HG03135 (cell line): ENCODE results near the gene RNF19B.
A peak's percentile ranks its signal among the peaks of the same experiment; 100 is the strongest.

Experiments
- ATAC-seq: cut with Tn5 transposase; IDR thresholded peaks from one replicate; pipeline ENCODE4 v1.9.1; 2021; ENCODE audit warnings: mild to moderate bottlenecking, moderate library complexity; ENCODE audit not compliant: unreplicated experiment

The RNF19B gene, protein sequence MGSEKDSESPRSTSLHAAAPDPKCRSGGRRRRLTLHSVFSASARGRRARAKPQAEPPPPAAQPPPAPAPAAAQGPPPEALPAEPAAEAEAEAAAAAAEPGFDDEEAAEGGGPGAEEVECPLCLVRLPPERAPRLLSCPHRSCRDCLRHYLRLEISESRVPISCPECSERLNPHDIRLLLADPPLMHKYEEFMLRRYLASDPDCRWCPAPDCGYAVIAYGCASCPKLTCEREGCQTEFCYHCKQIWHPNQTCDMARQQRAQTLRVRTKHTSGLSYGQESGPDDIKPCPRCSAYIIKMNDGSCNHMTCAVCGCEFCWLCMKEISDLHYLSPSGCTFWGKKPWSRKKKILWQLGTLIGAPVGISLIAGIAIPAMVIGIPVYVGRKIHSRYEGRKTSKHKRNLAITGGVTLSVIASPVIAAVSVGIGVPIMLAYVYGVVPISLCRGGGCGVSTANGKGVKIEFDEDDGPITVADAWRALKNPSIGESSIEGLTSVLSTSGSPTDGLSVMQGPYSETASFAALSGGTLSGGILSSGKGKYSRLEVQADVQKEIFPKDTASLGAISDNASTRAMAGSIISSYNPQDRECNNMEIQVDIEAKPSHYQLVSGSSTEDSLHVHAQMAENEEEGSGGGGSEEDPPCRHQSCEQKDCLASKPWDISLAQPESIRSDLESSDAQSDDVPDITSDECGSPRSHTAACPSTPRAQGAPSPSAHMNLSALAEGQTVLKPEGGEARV

DNA sequence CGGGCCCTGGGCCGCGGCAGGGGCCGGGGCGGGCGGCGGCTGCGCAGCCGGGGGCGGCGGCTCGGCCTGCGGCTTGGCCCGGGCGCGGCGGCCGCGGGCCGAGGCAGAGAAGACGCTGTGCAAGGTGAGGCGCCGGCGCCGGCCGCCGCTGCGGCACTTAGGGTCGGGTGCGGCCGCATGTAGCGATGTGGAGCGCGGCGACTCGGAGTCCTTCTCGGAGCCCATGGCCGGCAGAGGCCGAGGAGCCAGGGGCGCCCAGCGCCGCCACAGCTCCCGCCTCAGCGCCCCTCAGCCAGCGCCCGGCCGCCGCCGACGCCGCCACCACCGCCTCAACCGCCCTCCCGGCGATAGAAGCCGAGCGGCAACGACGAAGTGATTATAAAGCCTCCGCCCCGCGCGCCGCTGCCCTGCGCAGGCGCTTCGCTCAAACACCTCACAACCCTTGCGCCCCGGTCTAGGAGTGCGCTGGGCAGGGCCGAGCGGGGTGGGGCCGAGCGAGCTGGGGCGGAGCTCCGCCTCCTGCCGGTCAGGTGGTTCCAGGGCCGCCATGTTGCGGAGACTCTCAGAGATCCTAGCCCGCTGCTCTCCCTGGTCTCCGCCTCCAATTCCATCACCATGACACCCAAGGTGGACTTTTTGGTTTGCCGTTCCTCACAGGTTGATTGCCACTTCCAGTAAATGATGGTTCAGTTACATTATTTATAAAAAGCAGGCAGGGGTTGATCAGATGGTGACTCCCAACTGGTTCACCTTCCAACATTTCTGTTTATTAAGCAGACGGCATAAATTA lies at the start of gene RNF19B:
RNF19B (minus strand) TSS at position 349 of the 790 bp plus-strand sequence; CDS start at position 225, 124 bp downstream.
- ATAC-seq = peak; percentile 75

- ATAC-seq = no peak
Observed at GRCh38 chr1:33013791-33014190, 49.2 kb upstream of the RNF19B start.

GRCh38 chr1:33012165-33012564 lies 47.6 kb upstream of the RNF19B start:
- ATAC-seq = no peak

DNA sequence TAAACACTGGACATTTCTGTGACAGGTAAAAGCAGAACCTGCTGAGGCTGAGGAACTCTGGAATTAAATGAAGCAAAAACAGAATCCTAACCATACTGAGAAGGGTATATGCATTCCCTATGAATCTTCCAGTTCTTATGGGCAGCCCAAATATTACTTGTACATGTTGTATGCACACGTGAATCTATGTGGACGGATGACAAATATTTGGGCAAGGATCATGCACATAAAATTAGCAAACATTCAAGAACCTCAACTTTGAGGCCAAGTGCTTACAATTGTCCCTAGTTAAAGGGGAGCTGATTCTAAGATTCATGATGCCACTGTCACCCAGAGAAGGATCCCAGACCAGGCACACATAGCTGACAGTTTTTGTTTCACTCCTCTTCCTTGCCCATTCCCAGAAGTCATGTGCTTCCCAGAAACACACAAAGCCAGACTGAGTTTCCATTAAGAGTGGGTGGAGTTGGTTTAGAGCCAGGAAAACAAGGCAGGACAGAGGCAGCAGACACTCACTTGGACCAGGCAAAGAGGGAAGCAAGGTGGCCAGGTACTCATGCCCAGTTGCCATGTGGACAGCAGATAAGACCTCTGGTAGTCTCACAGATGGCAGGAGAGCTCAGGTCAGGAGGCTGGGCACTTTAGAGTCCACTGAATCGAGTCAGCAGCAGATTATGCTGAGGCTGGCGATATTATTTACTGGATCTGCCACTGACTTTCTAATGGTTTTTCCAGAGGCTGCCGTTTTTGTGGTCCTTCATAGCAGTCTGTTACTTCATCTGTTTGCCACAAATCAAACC lies 46.5 kb upstream of the RNF19B start:
- no peak for ATAC-seq

- ATAC-seq = no peak
Observed at GRCh38 chr1:33009561-33009960, 45.0 kb upstream of the RNF19B start.

DNA sequence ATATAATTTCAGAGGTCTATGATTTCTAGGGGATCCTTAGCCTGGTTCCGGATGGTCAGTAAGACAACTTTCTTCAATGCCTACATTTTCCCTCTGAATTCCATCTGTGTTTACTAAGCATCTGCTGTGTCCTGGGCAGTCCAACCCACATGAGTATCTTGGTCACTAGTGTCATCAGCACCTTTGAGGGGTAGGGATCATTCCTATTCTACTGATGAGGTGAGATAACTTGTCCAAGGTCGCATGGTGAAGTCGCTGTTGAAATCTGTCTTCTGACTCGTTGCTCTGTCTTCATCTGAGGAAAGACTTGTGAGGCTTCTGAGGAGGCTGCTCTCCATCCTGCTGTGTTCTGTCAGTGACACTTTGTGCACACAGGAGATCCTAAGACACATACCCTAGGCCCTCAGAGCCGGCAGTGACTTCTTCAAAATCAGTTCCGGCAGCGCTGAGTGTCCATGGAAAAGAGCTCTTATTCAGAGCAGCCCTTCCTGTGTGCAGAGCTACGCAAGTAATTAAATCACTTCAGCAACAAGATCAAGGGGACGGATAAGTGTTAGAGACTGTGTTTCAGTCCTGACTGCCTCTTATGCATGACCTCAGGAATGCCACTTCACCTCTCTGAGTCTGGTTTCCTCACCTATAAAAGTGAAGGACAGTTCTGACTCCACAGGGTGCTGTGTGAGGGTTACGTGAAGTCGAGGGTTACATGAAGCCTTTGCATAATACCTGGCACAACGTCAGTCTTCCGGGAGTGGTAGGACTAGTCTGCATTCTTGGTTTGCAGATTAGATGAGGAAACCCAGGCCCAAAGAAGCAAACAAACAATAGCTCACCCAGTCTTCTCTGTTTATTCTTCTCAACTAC lies 43.7 kb upstream of the RNF19B start:
- no peak for ATAC-seq

- no peak for ATAC-seq
Observed at GRCh38 chr1:33007190-33008050, 42.8 kb upstream of the RNF19B start.

DNA sequence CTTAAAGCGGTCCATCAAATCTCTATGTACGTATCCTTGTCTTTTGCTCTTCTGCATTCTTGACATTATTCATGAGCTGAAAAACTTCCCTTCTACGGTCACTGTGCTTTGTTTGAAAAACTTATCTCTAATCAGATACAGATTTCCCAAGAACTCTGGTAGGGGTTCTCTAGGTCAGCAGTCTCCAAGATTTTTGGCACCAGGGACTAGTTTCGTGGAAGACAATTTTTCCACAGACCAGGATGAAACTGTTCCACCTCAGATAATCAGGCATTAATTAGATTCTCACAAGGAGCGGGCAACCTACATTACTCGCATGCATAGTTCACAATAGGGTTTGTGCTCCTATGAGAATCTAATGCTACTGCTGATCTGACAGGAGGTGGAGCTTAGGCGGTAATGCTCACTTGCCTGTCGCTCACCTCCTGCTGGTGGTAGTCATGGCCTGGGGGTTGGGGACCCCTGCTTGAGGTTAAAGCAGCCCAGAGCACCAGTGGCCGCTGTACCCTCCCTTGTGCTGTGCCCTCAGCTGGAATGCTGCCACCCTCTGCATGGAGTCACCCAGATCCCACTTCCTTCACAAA lies 41.3 kb upstream of the RNF19B start:
- no peak for ATAC-seq

DNA sequence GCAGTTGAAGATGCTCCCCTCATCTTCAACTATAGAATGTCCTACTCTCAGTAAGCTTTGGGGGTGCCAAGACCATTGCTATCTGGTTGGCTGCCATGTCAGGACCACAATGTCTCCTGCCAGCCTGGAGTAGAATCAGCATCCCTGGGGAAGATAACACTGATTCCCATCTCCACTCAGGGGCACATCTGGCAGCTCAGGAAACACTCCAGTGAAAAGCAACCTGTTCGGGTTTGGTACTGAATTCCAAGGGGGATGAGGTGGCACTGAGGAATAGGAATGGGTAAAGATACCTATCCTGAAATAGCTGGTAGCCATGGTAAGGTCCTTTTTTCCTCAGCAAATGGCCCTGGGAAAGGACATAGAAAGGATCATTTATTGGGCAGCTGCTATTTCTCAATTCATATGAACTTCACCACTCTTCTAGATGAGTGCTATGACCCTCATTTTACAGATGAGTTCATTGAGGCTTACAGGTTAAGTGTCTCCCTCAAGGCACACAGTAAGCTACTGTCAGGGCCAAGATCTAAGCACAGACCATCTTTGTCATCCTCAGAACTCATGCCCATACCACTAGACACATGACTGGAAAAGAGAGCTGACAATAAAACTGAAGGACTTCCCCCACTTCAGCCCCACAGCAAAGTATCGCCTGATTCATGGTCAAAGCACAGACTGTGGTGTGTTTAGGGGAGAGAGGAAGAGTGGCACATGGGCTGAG lies 40.7 kb upstream of the RNF19B start:
- ATAC-seq = no peak

DNA sequence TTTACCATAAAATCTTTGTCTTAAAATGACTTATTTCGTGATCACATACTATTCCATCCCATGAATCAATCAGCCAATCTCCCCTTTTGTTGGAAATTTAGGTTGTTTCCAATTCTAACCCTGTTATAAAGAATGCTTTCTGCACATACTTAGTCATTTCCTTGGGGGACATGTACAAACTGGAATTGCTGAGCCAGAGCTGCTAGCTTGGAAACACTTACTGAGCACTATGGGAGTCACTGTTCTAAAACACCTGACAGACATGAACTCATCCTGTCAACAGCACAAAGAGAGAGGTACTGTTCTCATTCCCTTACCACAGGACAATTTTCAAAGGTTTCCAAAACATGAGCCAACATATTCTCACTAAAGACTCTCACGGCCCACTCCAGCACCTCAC lies 40.0 kb upstream of the RNF19B start:
- no peak for ATAC-seq

DNA sequence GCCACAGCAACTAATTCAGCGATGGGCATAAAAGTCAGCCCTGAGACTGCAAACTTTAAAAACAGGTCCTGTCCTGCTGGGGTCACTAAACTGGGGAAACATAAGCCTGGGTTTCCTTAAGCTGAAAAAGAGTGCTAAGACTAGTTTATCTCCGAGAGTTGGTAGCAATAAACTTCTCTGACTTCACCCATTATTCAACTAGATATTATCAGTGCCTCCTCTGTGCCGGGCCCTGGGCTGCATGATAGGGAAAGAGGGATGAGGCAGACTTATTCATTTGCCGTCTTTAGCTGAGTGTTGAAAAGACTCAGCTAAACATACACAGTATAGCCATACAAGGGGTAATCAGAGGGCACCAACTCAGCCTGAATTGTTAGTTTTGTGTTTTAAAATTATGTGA lies 39.0 kb upstream of the RNF19B start:
- no peak for ATAC-seq

DNA sequence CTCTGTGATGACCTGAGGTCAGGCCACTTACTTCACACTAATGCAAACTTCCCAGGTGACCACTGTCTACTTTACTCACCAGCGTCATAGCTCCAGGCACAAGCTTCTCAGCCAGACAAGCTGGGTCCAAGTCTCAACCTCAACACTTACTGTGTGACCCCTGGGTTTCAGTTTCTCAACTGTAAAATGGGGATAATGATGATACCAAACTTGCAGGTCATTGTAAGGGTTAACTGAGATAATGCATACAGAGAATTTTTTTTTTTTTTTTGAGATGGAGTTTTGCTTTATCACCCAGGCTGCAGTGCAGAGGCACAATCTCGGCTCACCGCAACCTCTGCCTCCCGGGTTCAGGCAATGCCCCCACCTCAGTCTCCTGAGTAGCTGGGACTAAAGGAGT lies 37.4 kb upstream of the RNF19B start:
- no peak for ATAC-seq

DNA sequence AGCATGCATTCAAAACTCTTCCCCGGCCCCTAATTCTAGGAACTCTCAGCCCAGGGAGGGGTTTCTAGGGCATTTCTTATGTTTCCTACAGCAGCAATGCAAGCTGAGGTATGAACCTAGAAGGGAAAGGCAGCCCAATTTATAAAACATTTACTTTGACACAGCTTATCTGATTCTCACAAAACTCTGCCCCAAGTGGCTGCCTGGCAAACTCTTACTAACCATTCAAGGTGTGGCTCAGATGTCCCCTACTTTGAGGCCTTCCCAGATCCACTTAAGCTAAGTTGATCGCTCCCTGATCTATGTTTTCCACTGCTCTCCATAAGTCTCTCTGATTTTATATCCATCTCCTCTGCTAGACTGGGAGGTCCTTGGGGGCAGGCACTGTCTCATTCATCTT lies 36.7 kb upstream of the RNF19B start:
- no peak for ATAC-seq

DNA sequence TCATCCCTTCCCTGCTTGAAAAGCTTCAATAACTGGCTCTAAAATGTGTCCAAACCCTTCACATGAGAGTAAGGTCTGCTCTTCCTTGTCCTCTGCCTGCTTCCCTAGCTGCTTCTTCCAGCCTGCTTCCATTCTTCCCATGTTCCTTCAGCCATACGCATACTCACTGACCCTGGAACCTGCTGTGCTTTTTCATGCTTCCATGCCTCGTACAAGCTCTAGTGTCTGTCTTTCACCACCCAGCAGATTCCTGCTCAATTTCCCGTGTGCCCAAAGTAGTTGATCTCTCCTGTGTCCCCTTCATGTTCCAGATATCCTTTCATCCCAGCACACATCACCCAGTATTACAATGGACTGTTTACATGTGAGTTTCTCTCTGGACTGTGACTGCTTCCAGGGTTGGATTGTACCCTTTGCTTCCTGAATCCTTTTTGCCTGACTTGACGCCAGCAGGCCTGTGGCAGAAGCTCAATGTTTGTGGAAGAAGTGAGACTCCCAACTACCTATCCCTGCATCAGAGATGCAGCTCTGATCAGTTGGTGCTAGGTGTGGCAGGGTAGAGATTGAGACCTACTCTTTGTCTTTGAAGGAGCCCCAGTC lies 35.9 kb upstream of the RNF19B start:
- no peak for ATAC-seq

- no peak for ATAC-seq
Observed at GRCh38 chr1:32998997-32999396, 34.4 kb upstream of the RNF19B start.

- no peak for ATAC-seq
Observed at GRCh38 chr1:32998064-32998463, 33.5 kb upstream of the RNF19B start.

GRCh38 chr1:32997381-32997891 lies 32.8 kb upstream of the RNF19B start:
- no peak for ATAC-seq
